Karpas-422 (cell line): ENCODE data around the gene RAB39B. TPM values are rescaled to one million over a fixed set of nuclear protein-coding genes. Genes with fewer than 3 reads are reported as not detected.
"Not testable (repeated sequence)": the region's sequence is repeated elsewhere in the genome, so short reads cannot be mapped to it uniquely, and the experiment has no call there.

Experiments used
- DNase-seq: peaks from one replicate; pipeline ENCODE4 v3.0.0-alpha.2; 2015
- H2AFZ ChIP-seq: fragments of 200-600 bp; sonication (generic); 2 replicates; pipeline ENCODE4 v1.6.1; 2014; ENCODE audit warnings: antibody characterized with exemption, low read length, mixed read lengths
- H3K27ac ChIP-seq: fragments of 200-600 bp; sonication (generic); 2 replicates; pipeline ENCODE4 v1.5.1; 2014; ENCODE audit warnings: mild to moderate bottlenecking, low read length, moderate library complexity
- H3K27me3 ChIP-seq: fragments of 200-600 bp; sonication (generic); 2 replicates; pipeline ENCODE4 v1.6.1; 2014; ENCODE audit warnings: low read length, mixed read lengths
- H3K36me3 ChIP-seq: fragments of 200-600 bp; sonication (generic); 2 replicates; pipeline ENCODE4 v1.6.1; 2014; ENCODE audit warnings: low read length, mixed read lengths; ENCODE audit not compliant: insufficient read depth
- H3K4me1 ChIP-seq: fragments of 200-600 bp; sonication (generic); 2 replicates; pipeline ENCODE4 v1.6.1; 2014; ENCODE audit warnings: mild to moderate bottlenecking, low read length, mixed read lengths
- H3K4me2 ChIP-seq: fragments of 200-600 bp; sonication (generic); 2 replicates; pipeline ENCODE4 v1.6.1; 2014; ENCODE audit warnings: low read length, low read depth, mild to moderate bottlenecking; ENCODE audit not compliant: poor library complexity, severe bottlenecking
- H3K4me3 ChIP-seq: fragments of 200-600 bp; sonication (generic); 2 replicates; pipeline ENCODE4 v1.5.1; 2014; ENCODE audit warnings: mild to moderate bottlenecking, antibody characterized with exemption, low read length, mixed read lengths
- H3K79me2 ChIP-seq: fragments of 200-600 bp; sonication (generic); 2 replicates; pipeline ENCODE4 v1.6.1; 2014; ENCODE audit warnings: mild to moderate bottlenecking, low read length, mixed read lengths
- H3K9ac ChIP-seq: fragments of 200-600 bp; sonication (generic); 2 replicates; pipeline ENCODE4 v1.6.0; 2014; ENCODE audit warnings: low read length
- H3K9me2 ChIP-seq: fragments of 200-600 bp; sonication (generic), shearing (Covaris generic); replicated peaks from 2 replicates; pipeline ENCODE4 v1.6.0; 2014; ENCODE audit warnings: mild to moderate bottlenecking, low read length, moderate library complexity; ENCODE audit not compliant: insufficient read depth
- H3K9me3 ChIP-seq: fragments of 300-700, 200-600 bp; sonication (generic); 2 replicates; pipeline ENCODE4 v1.6.1; 2014; ENCODE audit warnings: low read length, mixed read lengths
- H4K20me1 ChIP-seq: fragments of 200-600 bp; sonication (generic); 2 replicates; pipeline ENCODE4 v1.6.1; 2014; ENCODE audit warnings: mild to moderate bottlenecking, antibody characterized with exemption, low read length, low read depth; ENCODE audit not compliant: insufficient read depth
- total RNA-seq: library from RNA; depleted of rRNA; stranded (reverse); fragments of >200 nt; shearing (Covaris generic); gene quantifications from 2 replicates; pipeline ENCODE4 v1.2.3, GENCODE V29; 2014; ENCODE audit warnings: low replicate concordance; rRNA removed

RAB39B gene
- total RNA-seq: 9.7 and 14.3 TPM in 2 replicates

DNA sequence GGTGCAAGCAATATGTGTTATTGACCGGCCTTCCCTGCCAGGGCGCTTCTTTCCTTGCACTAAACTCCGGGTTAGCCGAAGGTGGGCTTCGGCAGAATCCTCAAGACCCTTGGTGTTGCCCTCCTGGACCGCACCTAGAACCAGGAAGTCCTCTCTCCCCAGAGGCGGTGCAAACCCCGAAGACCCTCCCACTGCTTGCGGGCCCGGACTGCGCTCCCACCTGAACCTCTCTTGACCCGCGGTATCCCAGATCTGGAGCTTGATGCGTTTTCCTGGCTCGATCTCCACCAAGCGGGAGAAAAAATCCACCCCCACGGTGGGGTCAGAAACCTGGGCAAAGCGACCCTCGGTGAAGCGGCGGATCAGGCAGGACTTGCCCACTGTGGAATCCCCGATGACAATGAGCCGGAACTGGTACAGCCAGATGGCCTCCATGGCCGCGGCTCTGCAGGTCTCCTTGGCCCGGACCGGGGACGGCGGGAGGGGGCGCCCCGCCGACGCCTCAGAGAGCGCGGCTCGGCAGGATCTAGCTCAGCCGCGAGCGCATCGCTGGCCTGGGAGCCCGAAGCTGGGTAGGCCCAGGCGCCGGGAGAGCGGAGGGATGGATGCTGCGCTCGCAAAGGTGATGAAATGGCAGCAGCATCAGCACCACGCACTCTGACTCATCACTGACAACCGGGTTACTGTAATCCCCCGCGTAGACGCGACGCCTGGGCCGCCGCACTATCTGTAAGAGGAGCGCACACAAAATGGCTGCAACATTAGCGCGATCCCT, at the start of gene RAB39B:
Gene RAB39B, minus strand, starts transcription at position 638 of the 775 bp plus-strand sequence. Its CDS starts 203 bp downstream, at position 435.
- DNase-seq: peak; percentile 83
- H3K9me2 ChIP-seq: 0 out of 2 replicates have a peak, but pooled peaks cover 3% of the 10 kb centered on the region
- peaks cover 7% of the 10 kb centered on the region for H3K79me2 ChIP-seq
- no peaks in the 10 kb centered on the region for H3K36me3 ChIP-seq
- no peaks in the 10 kb centered on the region for H4K20me1 ChIP-seq
- H2AFZ ChIP-seq: peak within 1 kb of the TSS; percentile 89; the same call in 1 of the 2 replicates
- H3K4me3 ChIP-seq: peak within 1 kb of the TSS; percentile 81
- peak within 1 kb of the TSS; percentile 31; the same call in 1 of the 2 replicates for H3K27ac ChIP-seq
- H3K4me2 ChIP-seq: peak within 1 kb of the TSS; percentile 65
- no peaks in the 10 kb centered on the region for H3K27me3 ChIP-seq
- H3K9ac ChIP-seq: peak within 1 kb of the TSS; percentile 83
- peaks cover 14% of the 10 kb centered on the region for H3K4me1 ChIP-seq
- H3K9me3 ChIP-seq: peaks cover 6% of the 10 kb centered on the region; the same call in 1 of the 2 replicates

GRCh38 chrX:155313766-155314165, 49.5 kb upstream of the RAB39B start:
- no peaks in the 10 kb centered on the region for H4K20me1 ChIP-seq
- H3K36me3 ChIP-seq: no peaks in the 10 kb centered on the region
- H3K9me2 ChIP-seq: no peaks in the 10 kb centered on the region
- H2AFZ ChIP-seq: no peak overlapping the region
- no peaks in the 10 kb centered on the region for H3K9me3 ChIP-seq
- H3K27ac ChIP-seq: no peak overlapping the region
- no peaks in the 10 kb centered on the region for H3K79me2 ChIP-seq
- no peak for DNase-seq
- H3K4me3 ChIP-seq: no peak overlapping the region
- no peak overlapping the region for H3K4me2 ChIP-seq
- H3K4me1 ChIP-seq: no peaks in the 10 kb centered on the region
- no peaks in the 10 kb centered on the region for H3K27me3 ChIP-seq
- no peak overlapping the region for H3K9ac ChIP-seq

DNA sequence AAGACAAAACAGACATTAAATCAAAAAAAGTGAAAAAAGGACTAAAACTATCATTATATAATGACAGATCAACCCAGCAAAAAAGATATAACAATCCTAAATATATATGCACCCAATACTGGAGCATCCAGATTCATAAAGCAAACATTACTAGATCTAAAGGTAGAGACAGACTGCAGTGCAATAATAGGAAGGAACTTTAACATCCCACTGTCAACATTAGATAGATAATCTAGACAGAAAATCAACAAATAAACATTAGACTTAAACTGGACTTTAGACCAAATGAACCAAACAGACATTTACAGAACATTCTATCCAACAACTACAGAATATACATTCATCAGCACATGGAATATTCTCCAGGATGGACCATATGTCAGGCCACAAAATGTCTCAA, 29.5 kb upstream of the RAB39B start:
- no peaks in the 10 kb centered on the region for H3K27me3 ChIP-seq
- H3K9me2 ChIP-seq: no peaks in the 10 kb centered on the region
- no peaks in the 10 kb centered on the region for H3K4me1 ChIP-seq
- H4K20me1 ChIP-seq: no peaks in the 10 kb centered on the region
- no peak for DNase-seq
- no peak overlapping the region for H3K4me2 ChIP-seq
- no peak overlapping the region for H3K4me3 ChIP-seq
- H3K9me3 ChIP-seq: no peaks in the 10 kb centered on the region
- H3K79me2 ChIP-seq: no peaks in the 10 kb centered on the region
- H2AFZ ChIP-seq: no peak overlapping the region
- H3K36me3 ChIP-seq: no peaks in the 10 kb centered on the region
- no peak overlapping the region for H3K9ac ChIP-seq
- no peak overlapping the region for H3K27ac ChIP-seq

GRCh38 chrX:155279873-155280272, 15.6 kb upstream of the RAB39B start:
- Histone ChIP-seq H4K20me1 (no peaks in the 10 kb centered on the region), H3K4me1 (no peaks in the 10 kb centered on the region), H3K36me3 (no peaks in the 10 kb centered on the region), H3K9me3 (no peaks in the 10 kb centered on the region), H3K9me2 (no peaks in the 10 kb centered on the region), H2AFZ (no peak overlapping the region), H3K4me3 (no peak overlapping the region), H3K27ac (no peak overlapping the region), H3K4me2 (no peak overlapping the region), H3K79me2 (no peaks in the 10 kb centered on the region), H3K27me3 (no peaks in the 10 kb centered on the region), H3K9ac (no peak overlapping the region)
- DNase-seq: no peak

DNA sequence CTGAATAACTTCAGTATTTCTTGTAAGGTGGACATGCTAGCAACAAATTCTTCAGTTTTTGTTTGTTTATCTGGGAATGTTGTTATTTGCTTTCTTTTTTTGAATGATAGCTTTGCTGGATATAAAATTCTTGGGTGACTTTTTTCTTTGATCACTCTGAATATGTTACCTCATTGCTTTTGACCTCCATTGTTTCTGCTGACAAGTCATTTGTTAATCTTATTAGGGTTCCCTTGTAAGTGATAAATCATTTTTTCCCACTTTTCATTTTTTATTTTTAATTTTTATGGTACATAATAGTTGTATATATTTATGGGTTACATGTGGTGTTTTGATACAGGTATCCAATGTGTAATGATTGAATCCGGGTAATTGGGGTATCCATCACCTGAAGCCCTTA, 6.7 kb upstream of the RAB39B start:
- no peak for DNase-seq

GRCh38 chrX:155267995-155268394, 3.7 kb upstream of the RAB39B start:
- not testable (repeated sequence) for H3K4me2 ChIP-seq, H3K4me1 ChIP-seq, H3K9me2 ChIP-seq, H3K79me2 ChIP-seq, H3K4me3 ChIP-seq, H3K9me3 ChIP-seq, DNase-seq, H2AFZ ChIP-seq, H3K27ac ChIP-seq, H3K36me3 ChIP-seq, H3K27me3 ChIP-seq, H3K9ac ChIP-seq, H4K20me1 ChIP-seq

More for the DNA sequence above, 6.7 kb upstream of the RAB39B start:
- Histone ChIP-seq H3K9me3 (peaks cover 6% of the 10 kb centered on the region; the same call in 1 of the 2 replicates), H3K36me3 (no peaks in the 10 kb centered on the region), H3K4me2 (no peak overlapping the region), H3K79me2 (no peaks in the 10 kb centered on the region), H3K27me3 (no peaks in the 10 kb centered on the region), H3K4me3 (no peak overlapping the region), H3K27ac (no peak overlapping the region), H3K9ac (no peak overlapping the region), H3K4me1 (no peaks in the 10 kb centered on the region), H2AFZ (no peak overlapping the region), H3K9me2 (0 out of 2 replicates have a peak, but pooled peaks cover 3% of the 10 kb centered on the region), H4K20me1 (no peaks in the 10 kb centered on the region)

- Histone ChIP-seq H3K9ac (no peak overlapping the region), H4K20me1 (no peaks in the 10 kb centered on the region), H3K36me3 (no peaks in the 10 kb centered on the region), H3K9me3 (peaks cover 6% of the 10 kb centered on the region; the same call in 1 of the 2 replicates), H3K9me2 (0 out of 2 replicates have a peak, but pooled peaks cover 3% of the 10 kb centered on the region), H3K4me3 (no peak overlapping the region), H3K4me2 (no peak overlapping the region), H3K79me2 (peaks cover 7% of the 10 kb centered on the region), H3K27me3 (no peaks in the 10 kb centered on the region), H3K4me1 (peaks cover 14% of the 10 kb centered on the region), H3K27ac (no peak overlapping the region), H2AFZ (no peak overlapping the region)
- no peak for DNase-seq
These were observed 2.1 kb upstream of the RAB39B start for GRCh38 chrX:155266439-155266838.

GRCh38 chrX:155262970-155263754, 1.1 kb downstream of the RAB39B start:
- Histone ChIP-seq H4K20me1 (no peaks in the 10 kb centered on the region), H3K79me2 (peaks cover 7% of the 10 kb centered on the region), H3K36me3 (no peaks in the 10 kb centered on the region), H3K27ac (no peak overlapping the region), H2AFZ (no peak overlapping the region), H3K9me3 (peaks cover 6% of the 10 kb centered on the region; the same call in 1 of the 2 replicates), H3K9ac (peak overlapping the region; percentile 83), H3K4me2 (peak overlapping the region; percentile 65), H3K9me2 (0 out of 2 replicates have a peak, but pooled peaks cover 3% of the 10 kb centered on the region), H3K4me1 (peaks cover 14% of the 10 kb centered on the region), H3K27me3 (no peaks in the 10 kb centered on the region), H3K4me3 (peak overlapping the region; percentile 81)
- DNase-seq: peak; percentile 49
